ENCODE results near the gene THSD4. TPM values are rescaled to one million over a fixed set of nuclear protein-coding genes. Genes with fewer than 3 reads are reported as not detected.
A peak's percentile ranks its signal among the peaks of the same experiment; 100 is the strongest.

THSD4 gene
- total and polyA plus RNA-seq, 2 of the 8 experiments (the other 6 are each of a cell fraction or from before 2014, with no cell fraction given), result 2.5 to 6.2 TPM

DNA sequence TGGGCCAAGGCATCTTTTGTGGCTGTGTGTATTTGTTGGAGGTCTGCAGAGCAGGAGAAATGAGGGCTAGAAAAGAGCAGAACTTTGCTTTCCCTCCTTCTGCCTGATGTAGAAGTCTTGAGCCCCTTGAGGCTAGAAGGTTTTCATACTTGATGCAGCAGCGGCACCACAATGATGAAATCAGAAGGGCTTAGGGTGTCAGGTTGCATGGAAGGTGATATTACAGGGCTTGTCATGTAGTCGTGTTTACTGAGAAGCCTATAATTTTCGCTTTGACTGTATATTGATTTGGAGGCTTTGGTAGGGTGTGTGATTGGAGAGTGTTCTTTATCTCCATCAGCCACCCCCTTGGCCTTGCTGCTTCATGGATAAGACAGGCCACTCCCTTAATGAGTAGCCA is 339.8 kb downstream of the THSD4 start:
- no peak overlapping the region for H2BK5ac ChIP-seq (ENCODE audit: low read depth, low read length)
- no peak overlapping the region for H4K8ac ChIP-seq (ENCODE audit: extremely low read depth, insufficient read depth, low read length)
- H2BK20ac ChIP-seq (ENCODE audit: low read length), result 0 out of 2 replicates have a peak overlapping the region, but pooled peaks have one; percentile 7
- CTCF ChIA-PET (ENCODE audit: partially characterized antibody), result interaction anchor here (6.1 kb wide), 1 partner anchor 76 kb away, joined by 33 read pairs; no protein-coding TSS in a partner anchor
- no peak overlapping the region for H3K4ac ChIP-seq (replicated peaks; ENCODE audit: insufficient read length, low read depth, low read length)
- DNase-seq (ENCODE audit: low read depth in 1 of 2, low spot score in 2 of 2) (no peak), FAIRE-seq (no peak)
- no peak overlapping the region for H2BK12ac ChIP-seq (ENCODE audit: low read depth, low read length)
- no peak overlapping the region for H3K23ac ChIP-seq (ENCODE audit: insufficient read length)
- H3K4me1 ChIP-seq (replicated peaks in 1 of 4; ENCODE audit: control insufficient read depth in 3 of 4, insufficient read depth in 4 of 4, low read length in 3 of 4), result peaks cover 0 to 7% (median under 1%) of the 10 kb centered on the region in 4 experiments; a peak in 3 of 7 replicates
- POLR2A ChIA-PET (ENCODE audit: partially characterized antibody), result no interaction called here
- WGBS, 2 experiments (ENCODE audit: extremely low coverage in 1 of 2, insufficient coverage in 1 of 2, insufficient read length in 1 of 2, insufficient replicate concordance in 2 of 2, low coverage in 1 of 2, low lambda C conversion rate in 2 of 2, missing lambda C conversion rate in 1 of 2), result 63% methylated on average over 3 of the region's 3 CpGs; no CpG with 5 or more reads in 1 of the 2 experiments
- no peaks in the 10 kb centered on the region for H3K9me3 ChIP-seq (ENCODE audit: insufficient read depth in 2 of 2, low read depth in 1 of 2, low read length in 1 of 2)
- TF ChIP-seq GABPA (IDR thresholded peaks at IDR 0.05; ENCODE audit: borderline replicate concordance, insufficient read depth, low read length) (no peak), CEBPB (IDR thresholded peaks at IDR 0.05; ENCODE audit: low read depth, low read length) (no peak), EGR1 (IDR thresholded peaks at IDR 0.05; ENCODE audit: borderline replicate concordance, low read depth, low read length) (no peak), NRF1 (IDR thresholded peaks at IDR 0.05; ENCODE audit: low read depth, low read length) (no peak), RXRA (IDR thresholded peaks at IDR 0.05; ENCODE audit: insufficient read depth, low read depth, low read length) (no peak), SP1 (IDR thresholded peaks at IDR 0.05; ENCODE audit: low read depth, low read length) (no peak), SP4 (IDR thresholded peaks at IDR 0.05; ENCODE audit: low read length) (no peak), PHF8 (conservative IDR thresholded peaks at IDR 0.05; ENCODE audit: low read depth, low read length) (no peak), SUZ12 (IDR thresholded peaks at IDR 0.05; ENCODE audit: low read length) (no peak), POLR2AphosphoS5 (IDR thresholded peaks at IDR 0.05; ENCODE audit: low read depth, low read length) (no peak), FOSL1 (IDR thresholded peaks at IDR 0.05; ENCODE audit: insufficient read depth, low read depth, low read length) (no peak)
- TF ChIP-seq, protein P1, sequence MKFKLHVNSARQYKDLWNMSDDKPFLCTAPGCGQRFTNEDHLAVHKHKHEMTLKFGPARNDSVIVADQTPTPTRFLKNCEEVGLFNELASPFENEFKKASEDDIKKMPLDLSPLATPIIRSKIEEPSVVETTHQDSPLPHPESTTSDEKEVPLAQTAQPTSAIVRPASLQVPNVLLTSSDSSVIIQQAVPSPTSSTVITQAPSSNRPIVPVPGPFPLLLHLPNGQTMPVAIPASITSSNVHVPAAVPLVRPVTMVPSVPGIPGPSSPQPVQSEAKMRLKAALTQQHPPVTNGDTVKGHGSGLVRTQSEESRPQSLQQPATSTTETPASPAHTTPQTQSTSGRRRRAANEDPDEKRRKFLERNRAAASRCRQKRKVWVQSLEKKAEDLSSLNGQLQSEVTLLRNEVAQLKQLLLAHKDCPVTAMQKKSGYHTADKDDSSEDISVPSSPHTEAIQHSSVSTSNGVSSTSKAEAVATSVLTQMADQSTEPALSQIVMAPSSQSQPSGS (IDR thresholded peaks at IDR 0.05; ENCODE audit: low read length), result no peak
- no peak overlapping the region for H3K9ac ChIP-seq (replicated peaks in 1 of 4; ENCODE audit: extremely low read depth in 1 of 4, low read depth in 3 of 4, low read length in 3 of 4)
- no peak overlapping the region for H3K18ac ChIP-seq (ENCODE audit: extremely low read depth, low read length)
- no peaks in the 10 kb centered on the region for H3K23me2 ChIP-seq (ENCODE audit: low read depth, low read length)
- no peak overlapping the region for H3K14ac ChIP-seq (ENCODE audit: insufficient read length)
- H3K4me2 ChIP-seq (ENCODE audit: insufficient read depth in 1 of 2, low read depth in 2 of 2, low read length in 2 of 2), result no peak overlapping the region
- no peaks in the 10 kb centered on the region for H3K79me1 ChIP-seq (ENCODE audit: low read depth, low read length)
- no peak overlapping the region for H2AK5ac ChIP-seq (ENCODE audit: low read depth, low read length)
- no peaks in the 10 kb centered on the region for H3K27me3 ChIP-seq (replicated peaks in 1 of 4; ENCODE audit: control insufficient read depth in 3 of 4, extremely low read depth in 1 of 4, insufficient read depth in 3 of 4, low read length in 3 of 4)
- H4K91ac ChIP-seq (replicated peaks; ENCODE audit: insufficient read length, low read length), result no peak overlapping the region
- H3K56ac ChIP-seq (replicated peaks; ENCODE audit: insufficient read length, low read depth, low read length), result no peak overlapping the region
- H4K20me1 ChIP-seq (replicated peaks in 1 of 2; ENCODE audit: control insufficient read depth in 1 of 2, insufficient read depth in 2 of 2, low read length in 2 of 2), result peaks cover 0 to 1% of the 10 kb centered on the region in 2 experiments
- H3K27ac ChIP-seq (ENCODE audit: low read depth, low read length), result no peak overlapping the region
- H3K4me3 ChIP-seq (ENCODE audit: extremely low read depth in 1 of 4, insufficient read depth in 2 of 4, low read depth in 3 of 4, low read length in 4 of 4), result no peak overlapping the region
- H3K79me2 ChIP-seq (ENCODE audit: control insufficient read depth in 1 of 2, insufficient read depth in 2 of 2, low read length in 2 of 2), result no peaks in the 10 kb centered on the region
- no peak overlapping the region for H2AFZ ChIP-seq (ENCODE audit: low read length)
- no peak overlapping the region for H2BK120ac ChIP-seq (replicated peaks; ENCODE audit: low read depth, low read length)
- H3K36me3 ChIP-seq (ENCODE audit: control insufficient read depth in 2 of 4, insufficient read depth in 4 of 4, low read length in 3 of 4), result no peaks in the 10 kb centered on the region
- H4K5ac ChIP-seq (ENCODE audit: insufficient read length, low read depth, low read length), result no peak overlapping the region
- H2BK15ac ChIP-seq (ENCODE audit: low read length), result no peak overlapping the region

Data from H1 (cell line).